ENCODE data around the gene DNAH14. TPM values are rescaled to one million over a fixed set of nuclear protein-coding genes. Genes with fewer than 3 reads are reported as not detected.

The DNAH14 gene
- total RNA-seq, 1 experiment from 2014 or later, result not detected

GRCh38 chr1:225448146-225448805, 518.8 kb downstream of the DNAH14 start:
- DNase-seq (ENCODE audit: low spot score), result no peak
